Measurements from ENCODE around the gene NECAB3.

Gene NECAB3

GRCh38 chr20:33676652-33677645 is 2.7 kb upstream of the NECAB3 start:
- DNase-seq = no peak

- DNase-seq = no peak
These were observed 1.9 kb upstream of the NECAB3 start for GRCh38 chr20:33676121-33676520.

GRCh38 chr20:33675136-33675959 is 1.1 kb upstream of the NECAB3 start:
- DNase-seq = no peak

GRCh38 chr20:33673410-33674293 is 576 bp downstream of the NECAB3 start:
- peak; percentile 24 for DNase-seq

GRCh38 chr20:33673114-33673409 is 1.2 kb downstream of the NECAB3 start:
- DNase-seq = no peak

- DNase-seq = no peak
These were observed 1.7 kb downstream of the NECAB3 start for GRCh38 chr20:33672426-33673113.

GRCh38 chr20:33671573-33672288 is 2.5 kb downstream of the NECAB3 start:
- no peak for DNase-seq

GRCh38 chr20:33670715-33671499 is 3.3 kb downstream of the NECAB3 start:
- no peak for DNase-seq

- no peak for DNase-seq
These were observed 4.2 kb downstream of the NECAB3 start for GRCh38 chr20:33669873-33670640.

- no peak for DNase-seq
These were observed 5.0 kb downstream of the NECAB3 start for GRCh38 chr20:33669224-33669623.

GRCh38 chr20:33668466-33669155 is 5.6 kb downstream of the NECAB3 start:
- no peak for DNase-seq

- DNase-seq = peak; percentile 83
These were observed 6.4 kb downstream of the NECAB3 start for GRCh38 chr20:33667676-33668465.

GRCh38 chr20:33667245-33667675 is 7.0 kb downstream of the NECAB3 start:
- DNase-seq = no peak

- peak; percentile 98 for DNase-seq
These were observed 7.7 kb downstream of the NECAB3 start, which contains the start of gene ACTL10 for GRCh38 chr20:33666293-33667244. ACTL10 (plus strand) TSS chr20:33666943; CDS start chr20:33667498, 555 bp downstream.

GRCh38 chr20:33664762-33665144 is 9.5 kb downstream of the NECAB3 start:
- DNase-seq = no peak

- no peak for DNase-seq
These were observed 10.0 kb downstream of the NECAB3 start for GRCh38 chr20:33664085-33664761.

All from suppressor macrophage treated with lipopolysaccharide for 4 hours (primary cell).